ENCODE data around the gene SERPINB8. TPM values are rescaled to one million over a fixed set of nuclear protein-coding genes. Genes with fewer than 3 reads are reported as not detected.

SERPINB8 gene
- total RNA-seq: 7.4 and 15.1 TPM in 2 replicates

GRCh38 chr18:63969942-63970808 is at the start of gene SERPINB8:
Gene SERPINB8, plus strand, starts transcription at chr18:63970081. Its CDS starts 8,228 bp downstream, at chr18:63978309.

GRCh38 chr18:63949068-63949737 is 20.7 kb upstream of the SERPINB8 start, which contains the start of gene HMSD:
Gene HMSD, plus strand, starts transcription at chr18:63949301. Its CDS starts 4,155 bp downstream, at chr18:63953456.

Other genes starting within 250 kb of the SERPINB8 start
- 0.87 and 1.7 TPM in 2 replicates for gene SERPINB7, start 194.7 kb upstream of the SERPINB8 start, total RNA-seq
- 2.6 and 6.5 TPM in 2 replicates for gene SERPINB2, start 82.4 kb upstream of the SERPINB8 start, total RNA-seq
- gene SERPINB10, start 62.1 kb upstream of the SERPINB8 start, total RNA-seq: not detected in 2 replicates
- gene HMSD, start 20.8 kb upstream of the SERPINB8 start, total RNA-seq: 0.15 and 0.17 TPM in 2 replicates
- gene LINC00305, start 179.0 kb downstream of the SERPINB8 start, total RNA-seq: not detected in 2 replicates